ENCODE results near the gene STON1.

STON1 gene

GRCh38 chr2:48558456-48558855 is 28.5 kb downstream of the STON1 start:
- H3K27ac ChIP-seq (ENCODE audit: extremely low read depth, low read depth, low read length) = no peak overlapping the region
- POLR2A ChIA-PET = no interaction called here

GRCh38 chr2:48560546-48561209 is 30.7 kb downstream of the STON1 start:
- Histone ChIP-seq H3K36me3 (ENCODE audit: control insufficient read depth in 2 of 2, insufficient read depth in 1 of 2, low read length in 2 of 2) (no peaks in the 10 kb centered on the region), H3K27ac (ENCODE audit: extremely low read depth, low read depth, low read length) (no peak overlapping the region), H3K4me3 (ENCODE audit: low read depth, low read length) (no peak overlapping the region), H3K9me3 (ENCODE audit: control insufficient read depth, insufficient read depth, low read depth, low read length) (no peaks in the 10 kb centered on the region), H3K4me1 (ENCODE audit: control insufficient read depth, insufficient read depth, low read length) (no peaks in the 10 kb centered on the region)
- CTCF ChIA-PET = interaction anchor here (0.5 to 0.8 kb wide), 2 partner anchors 11 to 15 kb away, joined by 3 read pairs; no protein-coding TSS in a partner anchor
- no peak for TF ChIP-seq ZNF16 (tag by site-specific recombination; IDR thresholded peaks at IDR 0.05; ENCODE audit: low read depth)
- TF ChIP-seq ZNF416 (tag by site-specific recombination; IDR thresholded peaks at IDR 0.05) = no peak
- TF ChIP-seq ZFP37 (tag by site-specific recombination; IDR thresholded peaks at IDR 0.05) = no peak
- TF ChIP-seq ZNF404 (tag by site-specific recombination; IDR thresholded peaks at IDR 0.05) = no peak
- no peak for TF ChIP-seq EGR2 (tag by site-specific recombination; IDR thresholded peaks at IDR 0.05; ENCODE audit: low read depth)
- TF ChIP-seq ZNF510 (tag by site-specific recombination; IDR thresholded peaks at IDR 0.05; ENCODE audit: insufficient replicate concordance) = no peak
- TF ChIP-seq, protein P1, sequence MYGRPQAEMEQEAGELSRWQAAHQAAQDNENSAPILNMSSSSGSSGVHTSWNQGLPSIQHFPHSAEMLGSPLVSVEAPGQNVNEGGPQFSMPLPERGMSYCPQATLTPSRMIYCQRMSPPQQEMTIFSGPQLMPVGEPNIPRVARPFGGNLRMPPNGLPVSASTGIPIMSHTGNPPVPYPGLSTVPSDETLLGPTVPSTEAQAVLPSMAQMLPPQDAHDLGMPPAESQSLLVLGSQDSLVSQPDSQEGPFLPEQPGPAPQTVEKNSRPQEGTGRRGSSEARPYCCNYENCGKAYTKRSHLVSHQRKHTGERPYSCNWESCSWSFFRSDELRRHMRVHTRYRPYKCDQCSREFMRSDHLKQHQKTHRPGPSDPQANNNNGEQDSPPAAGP (tag by site-specific recombination; IDR thresholded peaks at IDR 0.05) = no peak
- TF ChIP-seq ZNF623 (tag by site-specific recombination; IDR thresholded peaks at IDR 0.05) = no peak
- no peak for TF ChIP-seq ZNF211 (tag by site-specific recombination; IDR thresholded peaks at IDR 0.05; ENCODE audit: low read depth)
- TF ChIP-seq, protein P2, sequence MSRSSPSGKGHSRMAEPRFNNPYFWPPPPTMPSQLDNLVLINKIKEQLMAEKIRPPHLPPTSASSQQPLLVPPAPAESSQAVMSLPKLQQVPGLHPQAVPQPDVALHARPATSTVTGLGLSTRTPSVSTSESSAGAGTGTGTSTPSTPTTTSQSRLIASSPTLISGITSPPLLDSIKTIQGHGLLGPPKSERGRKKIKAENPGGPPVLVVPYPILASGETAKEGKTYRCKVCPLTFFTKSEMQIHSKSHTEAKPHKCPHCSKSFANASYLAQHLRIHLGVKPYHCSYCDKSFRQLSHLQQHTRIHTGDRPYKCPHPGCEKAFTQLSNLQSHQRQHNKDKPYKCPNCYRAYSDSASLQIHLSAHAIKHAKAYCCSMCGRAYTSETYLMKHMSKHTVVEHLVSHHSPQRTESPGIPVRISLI (tag by site-specific recombination; IDR thresholded peaks at IDR 0.05) = no peak
- no peak for TF ChIP-seq ZNF140 (tag by site-specific recombination; IDR thresholded peaks at IDR 0.05)
- TF ChIP-seq ZNF792 (tag by site-specific recombination; IDR thresholded peaks at IDR 0.05) = no peak
- no peak for TF ChIP-seq ZBTB1 (tag by site-specific recombination; IDR thresholded peaks at IDR 0.05)
- TF ChIP-seq ZNF354C (tag by site-specific recombination; IDR thresholded peaks at IDR 0.05; ENCODE audit: borderline replicate concordance, low read depth) = no peak
- TF ChIP-seq, protein P3, sequence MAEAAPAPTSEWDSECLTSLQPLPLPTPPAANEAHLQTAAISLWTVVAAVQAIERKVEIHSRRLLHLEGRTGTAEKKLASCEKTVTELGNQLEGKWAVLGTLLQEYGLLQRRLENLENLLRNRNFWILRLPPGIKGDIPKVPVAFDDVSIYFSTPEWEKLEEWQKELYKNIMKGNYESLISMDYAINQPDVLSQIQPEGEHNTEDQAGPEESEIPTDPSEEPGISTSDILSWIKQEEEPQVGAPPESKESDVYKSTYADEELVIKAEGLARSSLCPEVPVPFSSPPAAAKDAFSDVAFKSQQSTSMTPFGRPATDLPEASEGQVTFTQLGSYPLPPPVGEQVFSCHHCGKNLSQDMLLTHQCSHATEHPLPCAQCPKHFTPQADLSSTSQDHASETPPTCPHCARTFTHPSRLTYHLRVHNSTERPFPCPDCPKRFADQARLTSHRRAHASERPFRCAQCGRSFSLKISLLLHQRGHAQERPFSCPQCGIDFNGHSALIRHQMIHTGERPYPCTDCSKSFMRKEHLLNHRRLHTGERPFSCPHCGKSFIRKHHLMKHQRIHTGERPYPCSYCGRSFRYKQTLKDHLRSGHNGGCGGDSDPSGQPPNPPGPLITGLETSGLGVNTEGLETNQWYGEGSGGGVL (tag by site-specific recombination; IDR thresholded peaks at IDR 0.05) = no peak
- no peak for TF ChIP-seq ELK4 (IDR thresholded peaks at IDR 0.05; ENCODE audit: borderline replicate concordance, low read depth, low read length)
- TF ChIP-seq ZIC2 (tag by site-specific recombination; IDR thresholded peaks at IDR 0.05) = no peak
- TF ChIP-seq, protein P4, sequence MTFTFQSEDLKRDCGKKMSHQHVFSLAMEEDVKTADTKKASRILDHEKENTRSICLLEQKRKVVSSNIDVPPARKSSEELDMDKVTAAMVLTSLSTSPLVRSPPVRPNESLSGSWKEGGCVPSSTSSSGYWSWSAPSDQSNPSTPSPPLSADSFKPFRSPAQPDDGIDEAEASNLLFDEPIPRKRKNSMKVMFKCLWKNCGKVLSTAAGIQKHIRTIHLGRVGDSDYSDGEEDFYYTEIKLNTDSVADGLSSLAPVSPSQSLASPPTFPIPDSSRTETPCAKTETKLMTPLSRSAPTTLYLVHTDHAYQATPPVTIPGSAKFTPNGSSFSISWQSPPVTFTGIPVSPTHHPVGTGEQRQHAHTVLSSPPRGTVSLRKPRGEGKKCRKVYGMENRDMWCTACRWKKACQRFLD (tag by site-specific recombination; IDR thresholded peaks at IDR 0.05) = no peak
- POLR2A ChIA-PET = no interaction called here

More at GRCh38 chr2:48558456-48558855, 28.5 kb downstream of the STON1 start:
- no peak overlapping the region for H3K4me3 ChIP-seq (ENCODE audit: low read depth, low read length)
- TF ChIP-seq EGR2 (tag by site-specific recombination; IDR thresholded peaks at IDR 0.05; ENCODE audit: low read depth) (no peak), SALL2 (tag by site-specific recombination; IDR thresholded peaks at IDR 0.05; ENCODE audit: borderline replicate concordance) (no peak), GFI1B (tag by site-specific recombination; IDR thresholded peaks at IDR 0.05) (no peak), ZXDB (tag by site-specific recombination; IDR thresholded peaks at IDR 0.05) (no peak), ZNF701 (tag by site-specific recombination; IDR thresholded peaks at IDR 0.05) (no peak), PRDM1 (tag by site-specific recombination; IDR thresholded peaks at IDR 0.05) (no peak), KLF1 (tag by site-specific recombination; IDR thresholded peaks at IDR 0.05) (no peak), ZNF664 (tag by site-specific recombination; IDR thresholded peaks at IDR 0.05) (no peak), ZNF544 (tag by site-specific recombination; IDR thresholded peaks at IDR 0.05) (no peak), ZNF394 (tag by site-specific recombination; IDR thresholded peaks at IDR 0.05; ENCODE audit: borderline replicate concordance) (no peak)
- TF ChIP-seq, protein P1 (tag by site-specific recombination; IDR thresholded peaks at IDR 0.05) = no peak
- TF ChIP-seq, protein P5, sequence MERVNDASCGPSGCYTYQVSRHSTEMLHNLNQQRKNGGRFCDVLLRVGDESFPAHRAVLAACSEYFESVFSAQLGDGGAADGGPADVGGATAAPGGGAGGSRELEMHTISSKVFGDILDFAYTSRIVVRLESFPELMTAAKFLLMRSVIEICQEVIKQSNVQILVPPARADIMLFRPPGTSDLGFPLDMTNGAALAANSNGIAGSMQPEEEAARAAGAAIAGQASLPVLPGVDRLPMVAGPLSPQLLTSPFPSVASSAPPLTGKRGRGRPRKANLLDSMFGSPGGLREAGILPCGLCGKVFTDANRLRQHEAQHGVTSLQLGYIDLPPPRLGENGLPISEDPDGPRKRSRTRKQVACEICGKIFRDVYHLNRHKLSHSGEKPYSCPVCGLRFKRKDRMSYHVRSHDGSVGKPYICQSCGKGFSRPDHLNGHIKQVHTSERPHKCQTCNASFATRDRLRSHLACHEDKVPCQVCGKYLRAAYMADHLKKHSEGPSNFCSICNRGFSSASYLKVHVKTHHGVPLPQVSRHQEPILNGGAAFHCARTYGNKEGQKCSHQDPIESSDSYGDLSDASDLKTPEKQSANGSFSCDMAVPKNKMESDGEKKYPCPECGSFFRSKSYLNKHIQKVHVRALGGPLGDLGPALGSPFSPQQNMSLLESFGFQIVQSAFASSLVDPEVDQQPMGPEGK (tag by site-specific recombination; IDR thresholded peaks at IDR 0.05) = no peak
- no peaks in the 10 kb centered on the region for H3K4me1 ChIP-seq (ENCODE audit: control insufficient read depth, insufficient read depth, low read length)
- H3K9me3 ChIP-seq (ENCODE audit: control insufficient read depth, insufficient read depth, low read depth, low read length) = no peaks in the 10 kb centered on the region
- CTCF ChIA-PET = no interaction called here
- no peaks in the 10 kb centered on the region for H3K36me3 ChIP-seq (ENCODE audit: control insufficient read depth in 2 of 2, insufficient read depth in 1 of 2, low read length in 2 of 2)

Data from HEK293 (cell line).